ENCODE results near the gene SERPIND1. TPM values are rescaled to one million over a fixed set of nuclear protein-coding genes. Genes with fewer than 3 reads are reported as not detected.

SERPIND1 gene
- total RNA-seq, 1 donor: not detected

DNA sequence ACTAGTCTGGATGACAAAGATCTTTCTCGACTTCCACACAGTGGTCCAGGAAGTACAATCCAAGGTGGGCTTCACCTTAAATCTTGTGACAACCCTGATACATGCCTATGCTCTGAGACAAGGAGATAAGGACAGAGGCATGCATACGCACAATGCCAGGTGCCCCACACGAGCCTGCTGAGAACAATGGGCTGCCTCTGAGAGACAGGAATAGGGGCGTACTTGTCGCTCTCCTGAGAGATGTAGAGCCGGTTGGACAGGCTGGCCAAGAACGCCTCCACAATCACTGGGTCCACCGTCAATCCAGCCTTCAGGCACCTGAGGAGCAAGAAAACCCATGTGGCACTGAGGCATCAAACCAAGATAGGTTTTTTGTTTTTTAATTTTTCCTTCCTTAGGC, 25.5 kb downstream of the SERPIND1 start:
- H4K20me1 ChIP-seq (ENCODE audit: insufficient read depth, low read length): no peaks in the 10 kb centered on the region
- H3K27ac ChIP-seq (ENCODE audit: low read depth, low read length): no peak overlapping the region
- H3K27me3 ChIP-seq (ENCODE audit: insufficient read depth, low read length): no peaks in the 10 kb centered on the region
- H3K4me3 ChIP-seq (ENCODE audit: insufficient read depth, low read length): no peak overlapping the region
- H2AFZ ChIP-seq (ENCODE audit: low read length): no peak overlapping the region
- peaks cover 75% of the 10 kb centered on the region for H3K36me3 ChIP-seq (ENCODE audit: insufficient read depth, low read length)
- no peaks in the 10 kb centered on the region for H3K9me3 ChIP-seq (ENCODE audit: low read depth, low read length)
- no peak overlapping the region for H3K4me2 ChIP-seq (ENCODE audit: insufficient read depth, low read length)
- no peaks in the 10 kb centered on the region for H3K4me1 ChIP-seq (ENCODE audit: insufficient read depth, low read length)
- no peak for TF ChIP-seq CTCF (IDR thresholded peaks at IDR 0.05; ENCODE audit: extremely low read depth, low read depth, low read length)
- H3K79me2 ChIP-seq (ENCODE audit: insufficient read depth, low read length): no peaks in the 10 kb centered on the region
- no peak for DNase-seq (ENCODE audit: insufficient read length, low spot score, missing footprints)

- Histone ChIP-seq H3K27ac (ENCODE audit: low read depth, low read length) (no peak overlapping the region), H3K4me1 (ENCODE audit: insufficient read depth, low read length) (peaks cover 14% of the 10 kb centered on the region), H3K36me3 (ENCODE audit: insufficient read depth, low read length) (peaks cover 74% of the 10 kb centered on the region), H3K4me3 (ENCODE audit: insufficient read depth, low read length) (no peak overlapping the region), H3K9me3 (ENCODE audit: low read depth, low read length) (no peaks in the 10 kb centered on the region), H3K4me2 (ENCODE audit: insufficient read depth, low read length) (no peak overlapping the region), H4K20me1 (ENCODE audit: insufficient read depth, low read length) (no peaks in the 10 kb centered on the region), H3K27me3 (ENCODE audit: insufficient read depth, low read length) (no peaks in the 10 kb centered on the region), H2AFZ (ENCODE audit: low read length) (no peak overlapping the region), H3K79me2 (ENCODE audit: insufficient read depth, low read length) (no peaks in the 10 kb centered on the region)
- DNase-seq (ENCODE audit: insufficient read length, low spot score, missing footprints): no peak
- TF ChIP-seq CTCF (IDR thresholded peaks at IDR 0.05; ENCODE audit: extremely low read depth, low read depth, low read length): no peak
These were observed 28.5 kb downstream of the SERPIND1 start for GRCh38 chr22:20802452-20802851.

- no peak overlapping the region for H3K4me3 ChIP-seq (ENCODE audit: insufficient read depth, low read length)
- no peak overlapping the region for H3K27ac ChIP-seq (ENCODE audit: low read depth, low read length)
- H3K4me1 ChIP-seq (ENCODE audit: insufficient read depth, low read length): peaks cover 19% of the 10 kb centered on the region
- H3K36me3 ChIP-seq (ENCODE audit: insufficient read depth, low read length): peaks cover 68% of the 10 kb centered on the region
- no peak for DNase-seq (ENCODE audit: insufficient read length, low spot score, missing footprints)
- no peaks in the 10 kb centered on the region for H3K79me2 ChIP-seq (ENCODE audit: insufficient read depth, low read length)
- H4K20me1 ChIP-seq (ENCODE audit: insufficient read depth, low read length): no peaks in the 10 kb centered on the region
- H3K9me3 ChIP-seq (ENCODE audit: low read depth, low read length): no peaks in the 10 kb centered on the region
- no peak for TF ChIP-seq CTCF (IDR thresholded peaks at IDR 0.05; ENCODE audit: extremely low read depth, low read depth, low read length)
- H2AFZ ChIP-seq (ENCODE audit: low read length): no peak overlapping the region
- H3K27me3 ChIP-seq (ENCODE audit: insufficient read depth, low read length): no peaks in the 10 kb centered on the region
- no peak overlapping the region for H3K4me2 ChIP-seq (ENCODE audit: insufficient read depth, low read length)
These were observed 29.1 kb downstream of the SERPIND1 start for GRCh38 chr22:20802922-20803553.

DNA sequence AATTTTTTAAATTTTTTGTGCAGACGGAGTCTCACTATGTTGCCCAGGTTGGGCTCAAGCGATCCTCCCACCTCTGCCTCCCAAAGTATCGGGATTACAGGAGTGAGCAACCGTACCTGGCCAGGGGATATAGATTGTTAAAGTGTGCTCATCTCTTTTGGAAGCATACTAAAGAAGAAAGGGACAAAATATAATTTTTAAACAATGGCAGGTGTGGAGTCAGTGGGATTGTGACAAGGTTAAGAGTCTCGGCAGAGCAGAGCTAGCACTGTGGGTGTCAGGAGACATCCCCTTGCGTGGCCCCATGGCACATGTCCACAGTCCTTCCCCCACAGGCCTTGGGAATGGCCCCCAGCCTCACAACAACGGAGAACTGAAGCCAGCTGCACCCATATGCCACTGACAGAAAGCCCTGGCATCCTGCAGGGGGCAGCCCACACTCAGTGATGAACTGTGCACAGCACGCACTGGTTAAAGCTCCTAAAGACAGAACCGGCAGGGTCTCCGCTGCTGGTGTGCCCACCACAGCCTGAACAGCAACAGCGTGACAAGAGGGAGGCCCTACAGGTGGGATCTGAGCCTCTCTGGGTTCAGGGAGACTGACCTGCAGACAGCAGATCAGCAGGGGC, 29.9 kb downstream of the SERPIND1 start:
- H2AFZ ChIP-seq (ENCODE audit: low read length): no peak overlapping the region
- peak; percentile 60 for TF ChIP-seq CTCF (IDR thresholded peaks at IDR 0.05; ENCODE audit: extremely low read depth, low read depth, low read length)
- H3K27ac ChIP-seq (ENCODE audit: low read depth, low read length): no peak overlapping the region
- no peaks in the 10 kb centered on the region for H4K20me1 ChIP-seq (ENCODE audit: insufficient read depth, low read length)
- peak; percentile 79 for DNase-seq (ENCODE audit: insufficient read length, low spot score, missing footprints)
- peaks cover 19% of the 10 kb centered on the region for H3K4me1 ChIP-seq (ENCODE audit: insufficient read depth, low read length)
- H3K36me3 ChIP-seq (ENCODE audit: insufficient read depth, low read length): peaks cover 62% of the 10 kb centered on the region
- no peaks in the 10 kb centered on the region for H3K27me3 ChIP-seq (ENCODE audit: insufficient read depth, low read length)
- H3K4me2 ChIP-seq (ENCODE audit: insufficient read depth, low read length): no peak overlapping the region
- H3K79me2 ChIP-seq (ENCODE audit: insufficient read depth, low read length): no peaks in the 10 kb centered on the region
- no peak overlapping the region for H3K4me3 ChIP-seq (ENCODE audit: insufficient read depth, low read length)
- no peaks in the 10 kb centered on the region for H3K9me3 ChIP-seq (ENCODE audit: low read depth, low read length)
